ENCODE results near the gene CRYBG3.

Gene CRYBG3

GRCh38 chr3:97911459-97911858, 89.6 kb downstream of the CRYBG3 start:
- Histone ChIP-seq H3K9me3 (ENCODE audit: insufficient read depth, low read length) (no peaks in the 10 kb centered on the region; the same call in 1 of the 2 replicates), H3K4me3 (ENCODE audit: insufficient read length, low read depth) (no peak overlapping the region), H3K36me3 (ENCODE audit: insufficient read depth, insufficient read length, low read length) (peaks cover 15% of the 10 kb centered on the region), H3K27me3 (ENCODE audit: insufficient read depth, insufficient read length) (no peaks in the 10 kb centered on the region), H3K4me1 (ENCODE audit: insufficient read depth, insufficient read length) (no peaks in the 10 kb centered on the region), H3K9ac (ENCODE audit: insufficient read length, low read depth) (no peak overlapping the region)
- TF ChIP-seq ZNF274 (IDR thresholded peaks at IDR 0.05; ENCODE audit: low read depth, low read length) (no peak), YY1 (IDR thresholded peaks at IDR 0.05; ENCODE audit: insufficient read depth, insufficient read length) (no peak), SUZ12 (IDR thresholded peaks at IDR 0.05; ENCODE audit: extremely low read depth, insufficient read depth, insufficient read length) (no peak)
- no peak for DNase-seq (ENCODE audit: low read depth, low spot score)

GRCh38 chr3:97914388-97914787, 92.6 kb downstream of the CRYBG3 start:
- Histone ChIP-seq H3K4me3 (ENCODE audit: insufficient read length, low read depth) (no peak overlapping the region), H3K27me3 (ENCODE audit: insufficient read depth, insufficient read length) (no peaks in the 10 kb centered on the region), H3K36me3 (ENCODE audit: insufficient read depth, insufficient read length, low read length) (peaks cover 16% of the 10 kb centered on the region), H3K4me1 (ENCODE audit: insufficient read depth, insufficient read length) (no peaks in the 10 kb centered on the region), H3K9ac (ENCODE audit: insufficient read length, low read depth) (no peak overlapping the region), H3K9me3 (ENCODE audit: insufficient read depth, low read length) (no peaks in the 10 kb centered on the region; the same call in 1 of the 2 replicates)
- TF ChIP-seq YY1 (IDR thresholded peaks at IDR 0.05; ENCODE audit: insufficient read depth, insufficient read length) (no peak), ZNF274 (IDR thresholded peaks at IDR 0.05; ENCODE audit: low read depth, low read length) (no peak), SUZ12 (IDR thresholded peaks at IDR 0.05; ENCODE audit: extremely low read depth, insufficient read depth, insufficient read length) (no peak)
- DNase-seq (ENCODE audit: low read depth, low spot score) = no peak

GRCh38 chr3:97916576-97916975, 94.8 kb downstream of the CRYBG3 start:
- TF ChIP-seq ZNF274 (IDR thresholded peaks at IDR 0.05; ENCODE audit: low read depth, low read length) = no peak
- no peak for TF ChIP-seq YY1 (IDR thresholded peaks at IDR 0.05; ENCODE audit: insufficient read depth, insufficient read length)
- TF ChIP-seq SUZ12 (IDR thresholded peaks at IDR 0.05; ENCODE audit: extremely low read depth, insufficient read depth, insufficient read length) = no peak
- Histone ChIP-seq H3K36me3 (ENCODE audit: insufficient read depth, insufficient read length, low read length) (peaks cover 16% of the 10 kb centered on the region), H3K27me3 (ENCODE audit: insufficient read depth, insufficient read length) (no peaks in the 10 kb centered on the region)

GRCh38 chr3:97917813-97918536, 96.2 kb downstream of the CRYBG3 start:
- no peaks in the 10 kb centered on the region for H3K9me3 ChIP-seq (ENCODE audit: insufficient read depth, low read length)
- H3K36me3 ChIP-seq (ENCODE audit: insufficient read depth, insufficient read length, low read length) = peaks cover 11% of the 10 kb centered on the region
- no peak overlapping the region for H3K4me3 ChIP-seq (ENCODE audit: insufficient read length, low read depth)
- DNase-seq (ENCODE audit: low read depth, low spot score) = no peak
- H3K4me1 ChIP-seq (ENCODE audit: insufficient read depth, insufficient read length) = no peaks in the 10 kb centered on the region
- H3K27me3 ChIP-seq (ENCODE audit: insufficient read depth, insufficient read length) = no peaks in the 10 kb centered on the region
- TF ChIP-seq YY1 (IDR thresholded peaks at IDR 0.05; ENCODE audit: insufficient read depth, insufficient read length) (no peak), ZNF274 (IDR thresholded peaks at IDR 0.05; ENCODE audit: low read depth, low read length) (no peak), SUZ12 (IDR thresholded peaks at IDR 0.05; ENCODE audit: extremely low read depth, insufficient read depth, insufficient read length) (no peak)
- H3K9ac ChIP-seq (ENCODE audit: insufficient read length, low read depth) = no peak overlapping the region

More at GRCh38 chr3:97916576-97916975, 94.8 kb downstream of the CRYBG3 start:
- H3K4me1 ChIP-seq (ENCODE audit: insufficient read depth, insufficient read length) = no peaks in the 10 kb centered on the region
- H3K9ac ChIP-seq (ENCODE audit: insufficient read length, low read depth) = no peak overlapping the region
- H3K4me3 ChIP-seq (ENCODE audit: insufficient read length, low read depth) = no peak overlapping the region
- no peaks in the 10 kb centered on the region for H3K9me3 ChIP-seq (ENCODE audit: insufficient read depth, low read length)
- no peak for DNase-seq (ENCODE audit: low read depth, low spot score)

GRCh38 chr3:97927704-97928103, 105.9 kb downstream of the CRYBG3 start:
- no peak for DNase-seq (ENCODE audit: low read depth, low spot score)
- no peaks in the 10 kb centered on the region for H3K9me3 ChIP-seq (ENCODE audit: insufficient read depth, low read length)
- H3K9ac ChIP-seq (ENCODE audit: insufficient read length, low read depth) = no peak overlapping the region
- no peak overlapping the region for H3K4me3 ChIP-seq (ENCODE audit: insufficient read length, low read depth)
- no peaks in the 10 kb centered on the region for H3K4me1 ChIP-seq (ENCODE audit: insufficient read depth, insufficient read length)
- no peak for TF ChIP-seq SUZ12 (IDR thresholded peaks at IDR 0.05; ENCODE audit: extremely low read depth, insufficient read depth, insufficient read length)
- TF ChIP-seq YY1 (IDR thresholded peaks at IDR 0.05; ENCODE audit: insufficient read depth, insufficient read length) = no peak
- TF ChIP-seq ZNF274 (IDR thresholded peaks at IDR 0.05; ENCODE audit: low read depth, low read length) = no peak
- H3K27me3 ChIP-seq (ENCODE audit: insufficient read depth, insufficient read length) = no peaks in the 10 kb centered on the region
- H3K36me3 ChIP-seq (ENCODE audit: insufficient read depth, insufficient read length, low read length) = no peaks in the 10 kb centered on the region

GRCh38 chr3:97928986-97929385, 107.2 kb downstream of the CRYBG3 start:
- no peak for TF ChIP-seq ZNF274 (IDR thresholded peaks at IDR 0.05; ENCODE audit: low read depth, low read length)
- no peak for TF ChIP-seq SUZ12 (IDR thresholded peaks at IDR 0.05; ENCODE audit: extremely low read depth, insufficient read depth, insufficient read length)
- no peak for TF ChIP-seq YY1 (IDR thresholded peaks at IDR 0.05; ENCODE audit: insufficient read depth, insufficient read length)
- H3K9me3 ChIP-seq (ENCODE audit: insufficient read depth, low read length) = no peaks in the 10 kb centered on the region
- H3K36me3 ChIP-seq (ENCODE audit: insufficient read depth, insufficient read length, low read length) = peaks cover 6% of the 10 kb centered on the region

GRCh38 chr3:97930018-97930417, 108.2 kb downstream of the CRYBG3 start:
- Histone ChIP-seq H3K4me1 (ENCODE audit: insufficient read depth, insufficient read length) (no peaks in the 10 kb centered on the region), H3K9me3 (ENCODE audit: insufficient read depth, low read length) (no peaks in the 10 kb centered on the region), H3K9ac (ENCODE audit: insufficient read length, low read depth) (no peak overlapping the region), H3K27me3 (ENCODE audit: insufficient read depth, insufficient read length) (no peaks in the 10 kb centered on the region), H3K36me3 (ENCODE audit: insufficient read depth, insufficient read length, low read length) (peaks cover 9% of the 10 kb centered on the region), H3K4me3 (ENCODE audit: insufficient read length, low read depth) (no peak overlapping the region)
- no peak for TF ChIP-seq YY1 (IDR thresholded peaks at IDR 0.05; ENCODE audit: insufficient read depth, insufficient read length)
- TF ChIP-seq ZNF274 (IDR thresholded peaks at IDR 0.05; ENCODE audit: low read depth, low read length) = no peak
- no peak for TF ChIP-seq SUZ12 (IDR thresholded peaks at IDR 0.05; ENCODE audit: extremely low read depth, insufficient read depth, insufficient read length)
- no peak for DNase-seq (ENCODE audit: low read depth, low spot score)

More at GRCh38 chr3:97928986-97929385, 107.2 kb downstream of the CRYBG3 start:
- no peak for DNase-seq (ENCODE audit: low read depth, low spot score)
- Histone ChIP-seq H3K27me3 (ENCODE audit: insufficient read depth, insufficient read length) (no peaks in the 10 kb centered on the region), H3K9ac (ENCODE audit: insufficient read length, low read depth) (no peak overlapping the region), H3K4me1 (ENCODE audit: insufficient read depth, insufficient read length) (no peaks in the 10 kb centered on the region), H3K4me3 (ENCODE audit: insufficient read length, low read depth) (no peak overlapping the region)

Measured in NT2/D1 (cell line).